Parathyroid adenoma (tissue), 2 donors: ENCODE results near the gene TXNDC5.

Source experiments
- H2AFZ ChIP-seq: fragments of 300-600 bp; sonication (generic); one replicate; pipeline ENCODE4 v1.7.0; 2017; ENCODE audit warnings: antibody characterized with exemption, mild to moderate bottlenecking
- H3K27ac ChIP-seq: fragments of 300-600 bp; sonication (generic); one replicate; pipeline ENCODE4 v1.7.0; 2017
- H3K27me3 ChIP-seq: fragments of 300-600 bp; sonication (generic); one replicate; pipeline ENCODE4 v1.7.0; 2017; ENCODE audit warnings: low read length; ENCODE audit not compliant: control insufficient read depth, insufficient read depth
- H3K36me3 ChIP-seq: fragments of 300-600 bp; sonication (generic); one replicate; pipeline ENCODE4 v1.7.0; 2017; ENCODE audit warnings: low read length; ENCODE audit not compliant: control insufficient read depth, insufficient read depth
- H3K4me1 ChIP-seq: fragments of 300-600 bp; sonication (generic); one replicate; pipeline ENCODE4 v1.7.0; 2017; ENCODE audit warnings: control low read depth
- H3K4me2 ChIP-seq: fragments of 300-600 bp; sonication (generic); one replicate; pipeline ENCODE4 v1.7.0; 2017; ENCODE audit warnings: low read length
- H3K4me3 ChIP-seq: fragments of 300-600 bp; sonication (generic); one replicate; pipeline ENCODE4 v1.7.0; 2017; ENCODE audit warnings: low read depth, low read length
- H3K79me2 ChIP-seq: fragments of 300-600 bp; sonication (generic); one replicate; pipeline ENCODE4 v1.7.0; 2017; ENCODE audit warnings: control low read depth
- H3K9ac ChIP-seq: fragments of 300-600 bp; sonication (generic); one replicate; pipeline ENCODE4 v1.7.0; 2017; ENCODE audit warnings: mild to moderate bottlenecking
- H3K9me3 ChIP-seq: fragments of 300-600 bp; sonication (generic); one replicate; pipeline ENCODE4 v1.7.0; 2017; ENCODE audit warnings: low read length; ENCODE audit not compliant: control insufficient read depth
- CTCF ChIP-seq: fragments of 300-600 bp; sonication (generic); IDR thresholded peaks from one replicate; pipeline ENCODE4 v1.7.0; 2017; ENCODE audit warnings: antibody characterized with exemption, mild to moderate bottlenecking
- donor health status: primary hyperparathyroidism.

The TXNDC5 gene

GRCh38 chr6:7954477-7955200, 44.1 kb upstream of the TXNDC5 start:
- no peaks in the 10 kb centered on the region for H3K9me3 ChIP-seq
- no peak overlapping the region for H2AFZ ChIP-seq
- no peaks in the 10 kb centered on the region for H3K79me2 ChIP-seq
- H3K27me3 ChIP-seq: no peaks in the 10 kb centered on the region
- no peak overlapping the region for H3K9ac ChIP-seq
- no peak overlapping the region for H3K4me3 ChIP-seq
- no peak overlapping the region for H3K27ac ChIP-seq
- H3K36me3 ChIP-seq: no peaks in the 10 kb centered on the region
- no peak for TF ChIP-seq CTCF
- no peak overlapping the region for H3K4me2 ChIP-seq
- H3K4me1 ChIP-seq: no peaks in the 10 kb centered on the region

GRCh38 chr6:7953753-7954152, 43.2 kb upstream of the TXNDC5 start:
- Histone ChIP-seq H2AFZ (no peak overlapping the region), H3K27me3 (no peaks in the 10 kb centered on the region), H3K4me2 (no peak overlapping the region), H3K9ac (no peak overlapping the region), H3K36me3 (no peaks in the 10 kb centered on the region), H3K79me2 (no peaks in the 10 kb centered on the region), H3K27ac (no peak overlapping the region), H3K4me3 (no peak overlapping the region), H3K9me3 (no peaks in the 10 kb centered on the region), H3K4me1 (no peaks in the 10 kb centered on the region)
- no peak for TF ChIP-seq CTCF

- no peak overlapping the region for H3K9ac ChIP-seq
- no peak overlapping the region for H3K27ac ChIP-seq
- TF ChIP-seq CTCF: no peak
Observed at GRCh38 chr6:7939864-7940228, 29.3 kb upstream of the TXNDC5 start.

GRCh38 chr6:7939184-7939863, 28.7 kb upstream of the TXNDC5 start:
- no peaks in the 10 kb centered on the region for H3K4me1 ChIP-seq
- no peak overlapping the region for H2AFZ ChIP-seq
- no peak overlapping the region for H3K4me3 ChIP-seq
- H3K27me3 ChIP-seq: no peaks in the 10 kb centered on the region
- no peak overlapping the region for H3K4me2 ChIP-seq
- no peak overlapping the region for H3K9ac ChIP-seq
- no peaks in the 10 kb centered on the region for H3K79me2 ChIP-seq
- TF ChIP-seq CTCF: no peak
- H3K27ac ChIP-seq: no peak overlapping the region
- H3K36me3 ChIP-seq: no peaks in the 10 kb centered on the region
- H3K9me3 ChIP-seq: no peaks in the 10 kb centered on the region

More at GRCh38 chr6:7939864-7940228, 29.3 kb upstream of the TXNDC5 start:
- Histone ChIP-seq H3K36me3 (no peaks in the 10 kb centered on the region), H3K4me2 (no peak overlapping the region), H3K27me3 (no peaks in the 10 kb centered on the region), H3K4me3 (no peak overlapping the region), H3K4me1 (no peaks in the 10 kb centered on the region), H3K9me3 (no peaks in the 10 kb centered on the region), H3K79me2 (no peaks in the 10 kb centered on the region), H2AFZ (no peak overlapping the region)
